CD14-positive monocyte (primary cell): ENCODE data around the gene SLC38A9. TPM values are rescaled to one million over a fixed set of nuclear protein-coding genes. Genes with fewer than 3 reads are reported as not detected.
"Not testable (repeated sequence)": the region's sequence is repeated elsewhere in the genome, so short reads cannot be mapped to it uniquely, and the experiment has no call there.

Experiments
- DNase-seq, 3 donors: peaks; one replicate each; pipeline ENCODE4 v3.0.0-alpha.2; 2011 to 2022
- H2AFZ ChIP-seq: 2 replicates; pipeline ENCODE4 v1.6.0; 2012; ENCODE audit warnings: mild to moderate bottlenecking, low read depth, low read length, inconsistent platforms; ENCODE audit not compliant: insufficient read depth, poor library complexity, severe bottlenecking
- H3K27ac ChIP-seq, 2 donors: 1 replicate in 1 of 2; 2 replicates in 1 of 2; pipeline ENCODE4 v1.5.1; 2012 to 2013; ENCODE audit warnings: low read length in 2 of 2, control low read depth in 1 of 2, inconsistent platforms in 1 of 2, low read depth in 1 of 2, mild to moderate bottlenecking in 1 of 2
- H3K27me3 ChIP-seq, 2 donors: one replicate each; pipeline versions ENCODE4 v1.6.0 to v1.6.1; 2011 to 2013; ENCODE audit warnings: low read length in 2 of 2; ENCODE audit not compliant: control insufficient read depth in 2 of 2, insufficient read depth in 2 of 2
- H3K36me3 ChIP-seq, 2 donors: replicated peaks in 1 of 2; 1 replicate in 1 of 2; 2 replicates in 1 of 2; pipeline versions ENCODE4 v1.5.1 to v1.6.1; 2012 to 2013; ENCODE audit warnings: low read length in 2 of 2, control low read depth in 1 of 2, inconsistent platforms in 1 of 2, mild to moderate bottlenecking in 1 of 2; ENCODE audit not compliant: insufficient read depth in 2 of 2, control insufficient read depth in 1 of 2
- H3K4me1 ChIP-seq, 2 donors: 1 replicate in 1 of 2; 2 replicates in 1 of 2; pipeline versions ENCODE4 v1.5.1 to v1.6.1; 2012 to 2013; ENCODE audit warnings: low read length in 2 of 2, control low read depth in 1 of 2, inconsistent platforms in 1 of 2, mild to moderate bottlenecking in 1 of 2, moderate library complexity in 1 of 2; ENCODE audit not compliant: insufficient read depth in 2 of 2, control insufficient read depth in 1 of 2
- H3K4me2 ChIP-seq: replicated peaks from 2 replicates; pipeline ENCODE3; 2012; ENCODE audit warnings: low read length, moderate library complexity, mild to moderate bottlenecking; ENCODE audit not compliant: poor library complexity, severe bottlenecking; ENCODE audit errors: extremely low read depth
- H3K4me3 ChIP-seq, 3 experiments: fragments of 200-600 bp in 1 of 3; sonication (generic) in 1 of 3; replicated peaks in 1 of 3; 1 replicate in 2 of 3; 2 replicates in 1 of 3; pipeline ENCODE4 v1.5.1; 2011 to 2013; ENCODE audit warnings: low read length in 3 of 3, mild to moderate bottlenecking in 3 of 3, control low read depth in 2 of 3, low read depth in 2 of 3, inconsistent platforms in 1 of 3, moderate library complexity in 1 of 3
- H3K79me2 ChIP-seq: 2 replicates; pipeline ENCODE4 v1.6.0; 2012; ENCODE audit warnings: mild to moderate bottlenecking, control low read depth, inconsistent platforms, low read length, moderate library complexity; ENCODE audit not compliant: insufficient read depth
- H3K9ac ChIP-seq: 2 replicates; pipeline ENCODE4 v1.6.0; 2017; ENCODE audit warnings: low read length, mild to moderate bottlenecking; ENCODE audit not compliant: insufficient read depth, poor library complexity, severe bottlenecking
- H3K9me3 ChIP-seq, 2 donors: replicated peaks in 1 of 2; 1 replicate in 1 of 2; 2 replicates in 1 of 2; pipeline versions ENCODE4 v1.5.1 to v1.6.1; 2012 to 2013; ENCODE audit warnings: low read length in 2 of 2, control low read depth in 1 of 2; ENCODE audit not compliant: control insufficient read depth in 1 of 2, insufficient read depth in 1 of 2
- H4K20me1 ChIP-seq: 2 replicates; pipeline ENCODE4 v1.6.0; 2012; ENCODE audit warnings: mild to moderate bottlenecking, low read length, control low read depth, moderate library complexity; ENCODE audit not compliant: insufficient read depth
- H3K27ac Mint-ChIP-seq, 7 donors: one replicate each; pipeline ENCODE4 v1.8.0; 2020; ENCODE audit warnings: mild to moderate bottlenecking in 7 of 7, mixed read lengths in 7 of 7, moderate library complexity in 6 of 7, inconsistent platforms in 2 of 7
- H3K27me3 Mint-ChIP-seq, 3 donors: one replicate each; pipeline ENCODE4 v1.8.0; 2021 to 2022; ENCODE audit warnings: low read depth in 3 of 3, mild to moderate bottlenecking in 3 of 3, mixed read lengths in 3 of 3, moderate library complexity in 3 of 3, inconsistent platforms in 1 of 3
- H3K36me3 Mint-ChIP-seq, 2 donors: one replicate each; pipeline ENCODE4 v1.8.0; 2020; ENCODE audit warnings: mixed read lengths in 2 of 2, inconsistent platforms in 1 of 2, mild to moderate bottlenecking in 1 of 2
- H3K4me1 Mint-ChIP-seq: one replicate; pipeline ENCODE4 v1.8.0; 2020; ENCODE audit warnings: mild to moderate bottlenecking, mixed read lengths
- H3K4me3 Mint-ChIP-seq, 2 donors: one replicate each; pipeline ENCODE4 v1.8.0; 2020; ENCODE audit warnings: mild to moderate bottlenecking in 2 of 2, mixed read lengths in 2 of 2, moderate library complexity in 1 of 2
- H3K9me3 Mint-ChIP-seq, 7 donors: one replicate each; pipeline ENCODE4 v1.8.0; 2020 to 2022; ENCODE audit warnings: mixed read lengths in 7 of 7, mild to moderate bottlenecking in 6 of 7, moderate library complexity in 6 of 7, inconsistent platforms in 2 of 7
- CTCF ChIP-seq: fragments of 200-600 bp; IDR thresholded peaks from one replicate; pipeline ENCODE4 v1.8.0; 2022; ENCODE audit warnings: antibody characterized with exemption, mild to moderate bottlenecking
- WGBS: methylation state at CpG from one replicate; pipeline ENCODE4 v1.1.5; 2013; ENCODE audit warnings: missing lambda C conversion rate; ENCODE audit not compliant: insufficient coverage; 5-methylcytosine and 5-hydroxymethylcytosine counted together
- intact Hi-C, 2 donors: fragments of 100-400 bp; cut with micrococcal nuclease; formaldehyde crosslinking; loops; one replicate each; pipeline versions ENCODE4 v1.15.0 to v1.15.1; 2023
- polyA plus RNA-seq, 3 donors: library from polyadenylated mRNA; depleted of rRNA in 1 of 3; unstranded in 2 of 3; stranded (reverse) in 1 of 3; fragments of 300-500 nt in 2 of 3; fragments of >200 nt in 1 of 3; fragmentation: Illumina TruSeq in 2 of 3; gene quantifications; 1 replicate in 2 of 3; 2 replicates in 1 of 3; pipeline ENCODE4 v1.2.3, GENCODE V29; 2012 to 2021

Gene SLC38A9
- polyA plus RNA-seq, 3 donors: 10.7 to 15.2 (median 14.1) TPM

- no peaks in the 10 kb centered on the region for H3K9me3 ChIP-seq
- intact Hi-C loops: no loop called here
- H3K4me3 ChIP-seq: no peak overlapping the region
- Mint-ChIP-seq H3K4me1 (peaks cover 8% of the 10 kb centered on the region), H3K27me3 (peaks cover 0 to 2% (median 0%) of the 10 kb centered on the region in 3 donors), H3K36me3 (peaks cover 14 to 40% of the 10 kb centered on the region in 2 donors), H3K4me3 (no peak overlapping the region), H3K9me3 (peaks cover 0 to 5% (median 0%) of the 10 kb centered on the region in 7 donors), H3K27ac (peak overlapping the region in 3 of 7 donors; percentile 7 to 66 (median 55))
- no peak overlapping the region for H3K27ac ChIP-seq
- H3K36me3 ChIP-seq: peaks cover 4 to 28% of the 10 kb centered on the region in 2 donors
- no peak overlapping the region for H3K4me2 ChIP-seq
- DNase-seq: no peak
- H3K9ac ChIP-seq: no peak overlapping the region
- H3K4me1 ChIP-seq: peaks cover 0 to 3% of the 10 kb centered on the region in 2 donors
- TF ChIP-seq CTCF: no peak
- H3K79me2 ChIP-seq: no peaks in the 10 kb centered on the region
- 100% methylated on average over 1 of the region's 3 CpGs for WGBS
- H2AFZ ChIP-seq: no peak overlapping the region
- no peaks in the 10 kb centered on the region for H4K20me1 ChIP-seq
- no peaks in the 10 kb centered on the region for H3K27me3 ChIP-seq
These were observed 13.0 kb downstream of the SLC38A9 start for GRCh38 chr5:55699041-55699688.

- DNase-seq, H3K9ac ChIP-seq, H3K79me2 ChIP-seq, H3K27me3 Mint-ChIP-seq, intact Hi-C loops, H4K20me1 ChIP-seq, H3K4me1 ChIP-seq, H2AFZ ChIP-seq, H3K4me2 ChIP-seq, H3K4me3 Mint-ChIP-seq, H3K4me1 Mint-ChIP-seq, H3K27ac Mint-ChIP-seq, H3K9me3 ChIP-seq, H3K27ac ChIP-seq, H3K9me3 Mint-ChIP-seq, H3K27me3 ChIP-seq, H3K4me3 ChIP-seq: not testable (repeated sequence)
- 97% methylated on average over 7 of the region's 31 CpGs for WGBS
- peaks cover 9 to 35% of the 10 kb centered on the region in 2 donors for H3K36me3 Mint-ChIP-seq
- peaks cover 4 to 21% of the 10 kb centered on the region in 2 donors for H3K36me3 ChIP-seq
These were observed 15.4 kb downstream of the SLC38A9 start for GRCh38 chr5:55696704-55697103.
